Measurements from ENCODE around the gene ATRNL1. TPM values are rescaled to one million over a fixed set of nuclear protein-coding genes. Genes with fewer than 3 reads are reported as not detected.

The ATRNL1 gene
- total and polyA plus RNA-seq, 2 of the 8 experiments (the other 6 are each of a cell fraction or from before 2014, with no cell fraction given): 5.1 to 17.6 TPM

DNA sequence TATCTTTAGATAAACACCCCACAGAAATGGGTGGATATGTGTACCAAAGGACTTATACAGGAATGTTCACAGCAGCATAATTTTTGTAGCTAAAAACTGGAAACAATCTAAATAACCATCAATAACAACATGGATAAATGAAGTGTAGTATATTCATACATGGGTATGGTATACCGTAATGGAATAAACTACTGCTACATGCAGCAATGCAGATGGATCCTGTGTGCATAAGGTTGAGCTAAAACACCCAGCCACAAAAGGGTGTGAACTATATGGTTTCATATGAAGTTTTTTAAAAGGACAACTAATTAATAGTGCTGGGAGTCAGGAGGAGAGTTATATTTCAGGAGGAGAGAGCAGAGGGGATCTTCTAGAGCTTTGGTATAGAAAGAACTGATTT lies 790.2 kb downstream of the ATRNL1 start:
- H2AFZ ChIP-seq (ENCODE audit: low read length): no peak overlapping the region
- WGBS, 2 experiments (ENCODE audit: extremely low coverage in 1 of 2, insufficient coverage in 1 of 2, insufficient read length in 1 of 2, insufficient replicate concordance in 2 of 2, low coverage in 1 of 2, low lambda C conversion rate in 2 of 2, missing lambda C conversion rate in 1 of 2): 96% methylated on average over 1 of the region's 1 CpG; no CpG with 5 or more reads in 1 of the 2 experiments
- no peak overlapping the region for H4K8ac ChIP-seq (ENCODE audit: extremely low read depth, insufficient read depth, low read length)
- no peaks in the 10 kb centered on the region for H4K20me1 ChIP-seq (replicated peaks in 1 of 2; ENCODE audit: control insufficient read depth in 1 of 2, insufficient read depth in 2 of 2, low read length in 2 of 2)
- H3K4me3 ChIP-seq (ENCODE audit: extremely low read depth in 1 of 4, insufficient read depth in 2 of 4, low read depth in 3 of 4, low read length in 4 of 4): no peak overlapping the region
- H2BK120ac ChIP-seq (replicated peaks; ENCODE audit: low read depth, low read length): no peak overlapping the region
- no peak overlapping the region for H4K5ac ChIP-seq (ENCODE audit: insufficient read length, low read depth, low read length)
- no peak overlapping the region for H3K27ac ChIP-seq (ENCODE audit: low read depth, low read length)
- no peak overlapping the region for H4K91ac ChIP-seq (replicated peaks; ENCODE audit: insufficient read length, low read length)
- no peak overlapping the region for H3K4me2 ChIP-seq (ENCODE audit: insufficient read depth in 1 of 2, low read depth in 2 of 2, low read length in 2 of 2)
- no peak overlapping the region for H2BK20ac ChIP-seq (ENCODE audit: low read length)
- no peaks in the 10 kb centered on the region for H3K23me2 ChIP-seq (ENCODE audit: low read depth, low read length)
- no peak overlapping the region for H3K9ac ChIP-seq (replicated peaks in 1 of 4; ENCODE audit: extremely low read depth in 1 of 4, low read depth in 3 of 4, low read length in 3 of 4)
- H3K14ac ChIP-seq (ENCODE audit: insufficient read length): no peak overlapping the region
- no peaks in the 10 kb centered on the region for H3K9me3 ChIP-seq (ENCODE audit: insufficient read depth in 2 of 2, low read depth in 1 of 2, low read length in 1 of 2)
- no peak overlapping the region for H3K23ac ChIP-seq (ENCODE audit: insufficient read length)
- CTCF ChIA-PET (ENCODE audit: partially characterized antibody): interaction anchor here (1.6 kb wide), 1 partner anchor 38 kb away, joined by 3 read pairs; no protein-coding TSS in a partner anchor
- H2BK12ac ChIP-seq (ENCODE audit: low read depth, low read length): no peak overlapping the region
- H3K36me3 ChIP-seq (ENCODE audit: control insufficient read depth in 2 of 4, insufficient read depth in 4 of 4, low read length in 3 of 4): no peaks in the 10 kb centered on the region
- H3K79me2 ChIP-seq (ENCODE audit: control insufficient read depth in 1 of 2, insufficient read depth in 2 of 2, low read length in 2 of 2): no peaks in the 10 kb centered on the region
- H3K18ac ChIP-seq (ENCODE audit: extremely low read depth, low read length): no peak overlapping the region
- no peak overlapping the region for H2BK5ac ChIP-seq (ENCODE audit: low read depth, low read length)
- no peak for FAIRE-seq
- peaks cover 1 to 25% (median 12%) of the 10 kb centered on the region in 4 experiments; a peak in 5 of 7 replicates for H3K27me3 ChIP-seq (replicated peaks in 1 of 4; ENCODE audit: control insufficient read depth in 3 of 4, extremely low read depth in 1 of 4, insufficient read depth in 3 of 4, low read length in 3 of 4)
- H2AK5ac ChIP-seq (ENCODE audit: low read depth, low read length): no peak overlapping the region
- H2BK15ac ChIP-seq (ENCODE audit: low read length): no peak overlapping the region
- H3K56ac ChIP-seq (replicated peaks; ENCODE audit: insufficient read length, low read depth, low read length): no peak overlapping the region
- H3K79me1 ChIP-seq (ENCODE audit: low read depth, low read length): no peaks in the 10 kb centered on the region
- POLR2A ChIA-PET (ENCODE audit: partially characterized antibody): no interaction called here
- no peak for DNase-seq (ENCODE audit: low read depth in 1 of 2, low spot score in 2 of 2)
- H3K4me1 ChIP-seq (replicated peaks in 1 of 4; ENCODE audit: control insufficient read depth in 3 of 4, insufficient read depth in 4 of 4, low read length in 3 of 4): peaks cover 0 to 8% (median 3%) of the 10 kb centered on the region in 4 experiments; a peak in 3 of 7 replicates
- no peak overlapping the region for H3K4ac ChIP-seq (replicated peaks; ENCODE audit: insufficient read length, low read depth, low read length)
- TF ChIP-seq TEAD4 (IDR thresholded peaks at IDR 0.05; ENCODE audit: low read depth, low read length): no peak
- TF ChIP-seq, protein P1, sequence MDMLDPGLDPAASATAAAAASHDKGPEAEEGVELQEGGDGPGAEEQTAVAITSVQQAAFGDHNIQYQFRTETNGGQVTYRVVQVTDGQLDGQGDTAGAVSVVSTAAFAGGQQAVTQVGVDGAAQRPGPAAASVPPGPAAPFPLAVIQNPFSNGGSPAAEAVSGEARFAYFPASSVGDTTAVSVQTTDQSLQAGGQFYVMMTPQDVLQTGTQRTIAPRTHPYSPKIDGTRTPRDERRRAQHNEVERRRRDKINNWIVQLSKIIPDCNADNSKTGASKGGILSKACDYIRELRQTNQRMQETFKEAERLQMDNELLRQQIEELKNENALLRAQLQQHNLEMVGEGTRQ (IDR thresholded peaks at IDR 0.05; ENCODE audit: low read length): no peak
- TF ChIP-seq RAD21 (IDR thresholded peaks at IDR 0.05 in 1 of 2, conservative IDR thresholded peaks at IDR 0.05 in 1 of 2; ENCODE audit: low read depth in 2 of 2, low read length in 2 of 2): no peak
- TF ChIP-seq FOSL1 (IDR thresholded peaks at IDR 0.05; ENCODE audit: insufficient read depth, low read depth, low read length): no peak
- no peak for TF ChIP-seq KDM5A (IDR thresholded peaks at IDR 0.05; ENCODE audit: low read length)
- TF ChIP-seq KDM4A (IDR thresholded peaks at IDR 0.05; ENCODE audit: low read depth, low read length, severe bottlenecking): no peak
- TF ChIP-seq RBBP5 (IDR thresholded peaks at IDR 0.05; ENCODE audit: borderline replicate concordance, low read depth, low read length): no peak
- no peak for TF ChIP-seq RNF2 (IDR thresholded peaks at IDR 0.05; ENCODE audit: borderline replicate concordance, low read depth, low read length, missing control alignments, poor library complexity, severe bottlenecking)
- no peak for TF ChIP-seq JUN (IDR thresholded peaks at IDR 0.05; ENCODE audit: low read depth, low read length)
- TF ChIP-seq EP300 (IDR thresholded peaks at IDR 0.05; ENCODE audit: borderline replicate concordance in 1 of 2, low read depth in 2 of 2, low read length in 2 of 2): no peak
- no peak for TF ChIP-seq POLR2A (IDR thresholded peaks at IDR 0.05; ENCODE audit: control extremely low read depth in 1 of 2, low read depth in 2 of 2, low read length in 2 of 2)

All from H1 (cell line).